ENCODE data around the gene ARVCF. TPM values are rescaled to one million over a fixed set of nuclear protein-coding genes. Genes with fewer than 3 reads are reported as not detected.

ARVCF gene
- polyA plus RNA-seq, 1 of the 3 experiments (the other 2 are of a cell fraction) = 27.4 TPM

DNA sequence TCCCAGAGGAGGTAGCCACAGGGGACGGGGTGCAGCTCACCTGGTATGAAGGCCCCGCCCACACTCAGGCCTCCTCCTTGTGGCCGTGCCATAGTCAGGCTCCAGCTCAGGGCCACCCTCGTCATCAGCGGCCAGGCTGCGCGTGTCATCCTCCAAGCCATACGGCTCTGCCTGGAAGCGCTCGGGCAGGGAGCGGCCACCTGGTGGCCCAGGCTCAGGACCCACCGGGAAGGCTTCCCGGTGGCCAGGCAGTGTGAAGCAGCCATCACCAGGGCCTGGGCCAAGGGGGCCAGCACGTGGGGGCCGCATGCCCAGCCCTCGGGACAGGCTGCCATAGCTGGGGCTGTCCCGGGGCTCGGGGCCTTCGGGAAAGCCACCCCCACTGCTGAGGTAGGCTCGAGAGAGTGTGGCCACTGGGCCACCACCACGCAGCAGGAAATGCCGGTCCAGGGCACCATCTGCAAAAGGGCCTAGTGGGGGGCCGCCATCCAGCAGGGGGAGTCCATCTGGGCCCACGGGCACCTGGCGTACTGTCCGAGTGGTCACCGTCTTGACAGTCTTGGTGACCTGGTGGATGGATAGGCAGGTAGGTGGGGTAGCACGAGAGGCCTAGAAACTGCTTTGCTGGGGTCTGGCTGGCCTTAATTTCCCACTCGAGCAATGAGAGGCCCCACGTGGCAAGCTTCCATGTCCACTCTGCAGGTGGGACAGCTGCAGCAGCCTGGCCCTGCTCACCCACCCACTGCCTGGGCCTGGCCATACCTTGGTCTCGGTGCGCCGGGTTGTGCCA, 35.3 kb downstream of the ARVCF start:
- Histone ChIP-seq H3K4me1 (ENCODE audit: control insufficient read depth in 1 of 2, insufficient read depth in 2 of 2, low read depth in 1 of 2, low read length in 1 of 2) (peaks cover 17 to 39% of the 10 kb centered on the region in 2 experiments; a peak in 3 of 4 replicates), H3K27me3 (ENCODE audit: insufficient read depth) (no peaks in the 10 kb centered on the region), H3F3A (replicated peaks; ENCODE audit: insufficient read depth) (no peaks in the 10 kb centered on the region), H4K20me1 (ENCODE audit: insufficient read depth) (peaks cover 20% of the 10 kb centered on the region), H3K9me3 (no peaks in the 10 kb centered on the region), H3K27ac (ENCODE audit: low read depth in 2 of 2, low read length in 1 of 2) (no peak overlapping the region), H3K4me3 (ENCODE audit: low read depth in 2 of 2, low read length in 1 of 2) (no peak overlapping the region), H3K9ac (no peak overlapping the region), H3K79me2 (ENCODE audit: insufficient read depth) (peaks cover 14% of the 10 kb centered on the region; the same call in 1 of the 2 replicates), H3K9me2 (no peaks in the 10 kb centered on the region), H3K4me2 (no peak overlapping the region), H3K36me3 (replicated peaks in 1 of 2; ENCODE audit: control insufficient read depth in 1 of 2, insufficient read depth in 2 of 2, low read length in 1 of 2) (peaks cover 0 to 43% of the 10 kb centered on the region in 2 experiments), H2AFZ (ENCODE audit: low read depth) (no peak overlapping the region)
- POLR2A ChIA-PET = no interaction called here
- TF ChIP-seq NFIC (IDR thresholded peaks at IDR 0.05; ENCODE audit: borderline replicate concordance) (no peak), POLR2AphosphoS5 (IDR thresholded peaks at IDR 0.05; ENCODE audit: low read depth, low read length) (no peak), RFX5 (IDR thresholded peaks at IDR 0.05; ENCODE audit: low read length) (no peak), MXI1 (IDR thresholded peaks at IDR 0.05; ENCODE audit: low read depth, low read length) (no peak), FOXJ3 (CRISPR knock-in tag; IDR thresholded peaks at IDR 0.05) (no peak), CHD2 (IDR thresholded peaks at IDR 0.05; ENCODE audit: low read length, partially characterized antibody) (no peak), RCOR1 (IDR thresholded peaks at IDR 0.05; ENCODE audit: low read length) (no peak)
- TF ChIP-seq, protein P1, sequence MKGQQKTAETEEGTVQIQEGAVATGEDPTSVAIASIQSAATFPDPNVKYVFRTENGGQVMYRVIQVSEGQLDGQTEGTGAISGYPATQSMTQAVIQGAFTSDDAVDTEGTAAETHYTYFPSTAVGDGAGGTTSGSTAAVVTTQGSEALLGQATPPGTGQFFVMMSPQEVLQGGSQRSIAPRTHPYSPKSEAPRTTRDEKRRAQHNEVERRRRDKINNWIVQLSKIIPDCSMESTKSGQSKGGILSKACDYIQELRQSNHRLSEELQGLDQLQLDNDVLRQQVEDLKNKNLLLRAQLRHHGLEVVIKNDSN (IDR thresholded peaks at IDR 0.05; ENCODE audit: borderline replicate concordance, low read depth) = no peak
- TF ChIP-seq, protein P2, sequence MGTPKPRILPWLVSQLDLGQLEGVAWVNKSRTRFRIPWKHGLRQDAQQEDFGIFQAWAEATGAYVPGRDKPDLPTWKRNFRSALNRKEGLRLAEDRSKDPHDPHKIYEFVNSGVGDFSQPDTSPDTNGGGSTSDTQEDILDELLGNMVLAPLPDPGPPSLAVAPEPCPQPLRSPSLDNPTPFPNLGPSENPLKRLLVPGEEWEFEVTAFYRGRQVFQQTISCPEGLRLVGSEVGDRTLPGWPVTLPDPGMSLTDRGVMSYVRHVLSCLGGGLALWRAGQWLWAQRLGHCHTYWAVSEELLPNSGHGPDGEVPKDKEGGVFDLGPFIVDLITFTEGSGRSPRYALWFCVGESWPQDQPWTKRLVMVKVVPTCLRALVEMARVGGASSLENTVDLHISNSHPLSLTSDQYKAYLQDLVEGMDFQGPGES (IDR thresholded peaks at IDR 0.05; ENCODE audit: low read depth, low read length) = no peak
- TF ChIP-seq, protein P3, sequence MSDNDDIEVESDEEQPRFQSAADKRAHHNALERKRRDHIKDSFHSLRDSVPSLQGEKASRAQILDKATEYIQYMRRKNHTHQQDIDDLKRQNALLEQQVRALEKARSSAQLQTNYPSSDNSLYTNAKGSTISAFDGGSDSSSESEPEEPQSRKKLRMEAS (IDR thresholded peaks at IDR 0.05; ENCODE audit: low read depth) = no peak
- TF ChIP-seq, protein P4, sequence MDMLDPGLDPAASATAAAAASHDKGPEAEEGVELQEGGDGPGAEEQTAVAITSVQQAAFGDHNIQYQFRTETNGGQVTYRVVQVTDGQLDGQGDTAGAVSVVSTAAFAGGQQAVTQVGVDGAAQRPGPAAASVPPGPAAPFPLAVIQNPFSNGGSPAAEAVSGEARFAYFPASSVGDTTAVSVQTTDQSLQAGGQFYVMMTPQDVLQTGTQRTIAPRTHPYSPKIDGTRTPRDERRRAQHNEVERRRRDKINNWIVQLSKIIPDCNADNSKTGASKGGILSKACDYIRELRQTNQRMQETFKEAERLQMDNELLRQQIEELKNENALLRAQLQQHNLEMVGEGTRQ (IDR thresholded peaks at IDR 0.05; ENCODE audit: borderline replicate concordance, low read depth, low read length) = no peak
- TF ChIP-seq, protein P5, sequence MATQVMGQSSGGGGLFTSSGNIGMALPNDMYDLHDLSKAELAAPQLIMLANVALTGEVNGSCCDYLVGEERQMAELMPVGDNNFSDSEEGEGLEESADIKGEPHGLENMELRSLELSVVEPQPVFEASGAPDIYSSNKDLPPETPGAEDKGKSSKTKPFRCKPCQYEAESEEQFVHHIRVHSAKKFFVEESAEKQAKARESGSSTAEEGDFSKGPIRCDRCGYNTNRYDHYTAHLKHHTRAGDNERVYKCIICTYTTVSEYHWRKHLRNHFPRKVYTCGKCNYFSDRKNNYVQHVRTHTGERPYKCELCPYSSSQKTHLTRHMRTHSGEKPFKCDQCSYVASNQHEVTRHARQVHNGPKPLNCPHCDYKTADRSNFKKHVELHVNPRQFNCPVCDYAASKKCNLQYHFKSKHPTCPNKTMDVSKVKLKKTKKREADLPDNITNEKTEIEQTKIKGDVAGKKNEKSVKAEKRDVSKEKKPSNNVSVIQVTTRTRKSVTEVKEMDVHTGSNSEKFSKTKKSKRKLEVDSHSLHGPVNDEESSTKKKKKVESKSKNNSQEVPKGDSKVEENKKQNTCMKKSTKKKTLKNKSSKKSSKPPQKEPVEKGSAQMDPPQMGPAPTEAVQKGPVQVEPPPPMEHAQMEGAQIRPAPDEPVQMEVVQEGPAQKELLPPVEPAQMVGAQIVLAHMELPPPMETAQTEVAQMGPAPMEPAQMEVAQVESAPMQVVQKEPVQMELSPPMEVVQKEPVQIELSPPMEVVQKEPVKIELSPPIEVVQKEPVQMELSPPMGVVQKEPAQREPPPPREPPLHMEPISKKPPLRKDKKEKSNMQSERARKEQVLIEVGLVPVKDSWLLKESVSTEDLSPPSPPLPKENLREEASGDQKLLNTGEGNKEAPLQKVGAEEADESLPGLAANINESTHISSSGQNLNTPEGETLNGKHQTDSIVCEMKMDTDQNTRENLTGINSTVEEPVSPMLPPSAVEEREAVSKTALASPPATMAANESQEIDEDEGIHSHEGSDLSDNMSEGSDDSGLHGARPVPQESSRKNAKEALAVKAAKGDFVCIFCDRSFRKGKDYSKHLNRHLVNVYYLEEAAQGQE (IDR thresholded peaks at IDR 0.05; ENCODE audit: low read depth, low read length) = no peak
- CTCF ChIA-PET = interaction anchor here (0.6 to 16.4 kb wide), 6 partner anchors 11 to 36 kb away, joined by 3 to 224 read pairs (median 4); no protein-coding TSS in a partner anchor
- WGBS (ENCODE audit: low lambda C conversion rate) = 70% methylated on average over 2 of the region's 33 CpGs
- no peak for DNase-seq

All from SK-N-SH (cell line).